Skin epidermis (tissue), 12 donors: Measurements from ENCODE around the gene IGSF9.

Experiments
- H3K27ac ChIP-seq, 21 experiments: fragments of 200-600 bp; sonication (generic) in 11 of 21; one replicate each; pipeline ENCODE4 v1.5.0; 2020; ENCODE audit warnings: mild to moderate bottlenecking in 3 of 21, inconsistent platforms in 2 of 21, moderate library complexity in 2 of 21
- H3K4me3 ChIP-seq, 7 experiments: fragments of 200-600 bp; sonication (generic) in 2 of 7; one replicate each; pipeline ENCODE4 v1.5.0; 2020; ENCODE audit warnings: inconsistent platforms in 2 of 7, mild to moderate bottlenecking in 2 of 7, moderate library complexity in 1 of 7

Gene IGSF9

DNA sequence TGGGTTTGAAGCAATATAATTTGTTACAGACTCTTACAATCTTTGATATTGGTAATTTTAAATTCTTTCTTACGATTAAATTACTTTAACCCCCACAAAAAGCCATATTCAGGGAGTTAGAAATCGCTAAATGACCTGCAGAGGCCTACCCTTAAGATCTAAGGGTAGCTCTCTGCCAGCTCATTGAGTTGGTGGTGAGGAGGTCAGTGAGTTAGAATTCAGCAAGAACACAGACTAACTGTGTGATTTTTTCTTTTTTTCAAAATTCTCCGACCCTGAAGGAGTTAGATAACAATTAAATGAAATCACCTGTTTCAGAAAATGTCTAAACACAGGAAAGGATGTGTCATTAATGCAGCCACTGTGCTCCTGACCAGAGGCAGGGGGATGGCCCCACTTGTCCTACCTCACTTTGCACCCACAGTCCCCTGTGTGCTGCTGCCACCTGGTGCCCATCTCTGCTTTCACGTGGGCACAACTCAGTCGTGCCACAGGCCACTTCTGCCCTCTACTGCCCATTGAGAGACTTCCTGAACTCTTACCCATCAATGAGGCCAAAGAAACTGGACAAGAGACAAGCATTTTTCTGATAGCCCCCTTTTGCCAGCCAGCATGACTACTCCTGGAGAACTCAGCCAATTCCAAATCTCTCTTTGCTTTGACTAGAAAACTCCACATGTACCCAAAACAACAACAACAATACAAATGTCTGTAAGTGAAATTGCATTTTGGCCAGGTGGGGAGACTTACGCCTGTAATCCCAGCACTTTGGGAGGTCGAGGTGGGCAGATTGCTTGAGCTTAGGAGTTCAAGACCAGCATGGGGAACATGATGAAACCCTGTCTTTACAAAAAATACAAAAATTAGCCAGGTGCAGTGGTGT, 53.9 kb downstream of the IGSF9 start:
- Histone ChIP-seq H3K27ac (peak overlapping the region in 4 of 21 experiments; percentile 10 to 67 (median 34)), H3K4me3 (no peak overlapping the region)

DNA sequence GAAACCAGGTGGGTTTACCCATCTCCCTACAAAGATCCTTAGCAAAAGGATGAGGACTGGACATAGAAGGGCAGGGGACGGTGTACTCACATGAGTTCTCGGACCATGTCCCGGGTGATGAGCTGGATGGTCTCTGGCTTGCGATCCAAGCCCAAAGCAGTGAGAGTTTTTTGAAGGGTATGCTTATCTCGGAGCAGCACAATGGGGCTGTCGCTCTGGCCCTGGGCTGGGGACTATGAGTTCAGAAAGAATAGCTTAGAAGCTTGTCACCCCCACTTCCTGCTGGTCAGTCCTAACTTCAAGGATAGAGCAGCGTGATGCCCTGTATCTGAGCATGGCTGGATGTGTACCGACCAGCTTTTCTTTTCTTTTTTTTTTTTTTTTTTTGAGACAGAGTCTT, 55.0 kb downstream of the IGSF9 start:
- H3K27ac ChIP-seq: peak overlapping the region in 14 of 21 experiments; percentile 2 to 79 (median 48)

GRCh38 chr1:159889821-159890252, 55.6 kb downstream of the IGSF9 start:
- Histone ChIP-seq H3K4me3 (no peak overlapping the region), H3K27ac (peak overlapping the region in 19 of 21 experiments; percentile 2 to 79 (median 54))

More for the DNA sequence above, 55.0 kb downstream of the IGSF9 start:
- H3K4me3 ChIP-seq: no peak overlapping the region

GRCh38 chr1:159889202-159889601, 56.2 kb downstream of the IGSF9 start:
- H3K27ac ChIP-seq: peak overlapping the region in 18 of 21 experiments; percentile 0 to 79 (median 56)
- H3K4me3 ChIP-seq: no peak overlapping the region

DNA sequence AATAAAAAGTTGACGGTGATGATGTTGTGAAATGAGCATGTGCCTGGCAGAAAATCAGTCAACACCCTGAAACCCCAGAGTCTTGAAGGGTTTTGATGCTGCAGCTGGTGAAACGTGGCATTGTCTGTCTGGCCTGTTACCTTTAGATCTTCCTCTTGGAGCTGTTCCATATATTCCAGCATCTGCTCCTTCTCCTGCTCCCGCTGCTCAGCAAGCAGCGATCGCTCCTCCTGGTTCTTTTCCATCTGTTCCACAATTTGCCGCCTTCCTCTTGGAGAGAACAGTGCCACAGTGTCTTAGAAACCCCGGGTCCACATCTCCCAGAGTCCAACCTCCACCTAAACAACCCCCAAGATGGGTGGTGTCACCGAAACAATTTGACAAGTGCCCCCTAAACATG, 61.1 kb downstream of the IGSF9 start:
- Histone ChIP-seq H3K4me3 (no peak overlapping the region), H3K27ac (no peak overlapping the region)

DNA sequence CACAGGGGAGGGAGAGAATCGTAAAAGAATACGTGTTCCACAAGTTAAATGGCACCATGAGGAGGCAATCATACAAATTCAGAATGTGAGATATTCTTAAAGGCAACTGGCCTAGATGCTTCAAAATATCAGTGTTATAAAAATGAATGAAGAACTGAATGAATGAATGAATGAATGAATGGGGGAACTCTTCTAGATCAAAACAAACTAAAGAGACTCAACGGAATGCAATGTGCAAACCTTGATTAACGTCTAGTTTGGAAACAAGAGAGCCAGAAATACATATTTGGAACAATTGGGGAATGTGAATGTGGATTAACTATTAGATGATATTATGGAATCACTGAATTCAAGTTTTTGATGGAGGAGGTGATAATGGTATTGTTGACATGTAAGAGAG, 62.3 kb downstream of the IGSF9 start:
- Histone ChIP-seq H3K4me3 (no peak overlapping the region), H3K27ac (peak overlapping the region in 1 of 21 experiments; percentile 46)

DNA sequence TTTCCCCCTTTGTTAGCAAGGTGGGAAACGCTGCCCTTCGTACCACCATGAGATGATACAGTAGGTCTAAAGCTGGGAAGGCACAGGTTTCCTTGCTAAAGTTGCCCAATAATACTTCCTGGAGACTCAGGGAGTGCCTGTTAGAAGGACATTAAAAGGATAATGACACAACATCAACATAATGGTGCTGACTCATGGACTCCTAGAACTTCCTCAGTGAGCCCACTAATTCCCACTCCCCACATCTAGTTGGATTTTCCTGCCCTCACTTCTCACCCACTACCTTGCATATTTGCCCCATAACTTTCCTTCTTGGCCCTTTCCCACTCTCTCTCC, 62.9 kb downstream of the IGSF9 start:
- peak overlapping the region in 12 of 21 experiments; percentile 22 to 75 (median 58) for H3K27ac ChIP-seq
- no peak overlapping the region for H3K4me3 ChIP-seq

GRCh38 chr1:159881622-159882526, 63.5 kb downstream of the IGSF9 start:
- Histone ChIP-seq H3K4me3 (no peak overlapping the region), H3K27ac (peak overlapping the region in 13 of 21 experiments; percentile 22 to 75 (median 58))

DNA sequence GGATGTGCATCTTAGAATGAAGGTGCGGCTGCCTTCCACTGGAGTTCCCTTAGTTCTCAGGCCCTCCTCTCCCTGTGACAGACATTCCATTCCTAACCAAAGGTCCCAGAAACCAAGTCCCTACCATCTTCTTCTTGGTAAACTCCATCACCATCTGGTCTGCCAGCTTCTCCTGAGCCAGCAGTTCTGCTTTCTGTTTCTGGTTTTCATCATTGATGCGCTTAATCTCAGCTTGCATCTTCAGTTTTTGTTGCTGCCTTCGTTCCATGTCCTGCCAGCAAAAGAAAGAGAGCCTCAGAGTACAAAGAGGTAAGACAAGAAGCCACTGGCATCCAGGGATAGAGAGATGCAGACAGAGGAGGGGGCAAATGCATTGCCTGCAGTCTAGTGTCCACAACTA, 65.0 kb downstream of the IGSF9 start:
- Histone ChIP-seq H3K4me3 (no peak overlapping the region), H3K27ac (peak overlapping the region in 4 of 21 experiments; percentile 5 to 60 (median 21))

DNA sequence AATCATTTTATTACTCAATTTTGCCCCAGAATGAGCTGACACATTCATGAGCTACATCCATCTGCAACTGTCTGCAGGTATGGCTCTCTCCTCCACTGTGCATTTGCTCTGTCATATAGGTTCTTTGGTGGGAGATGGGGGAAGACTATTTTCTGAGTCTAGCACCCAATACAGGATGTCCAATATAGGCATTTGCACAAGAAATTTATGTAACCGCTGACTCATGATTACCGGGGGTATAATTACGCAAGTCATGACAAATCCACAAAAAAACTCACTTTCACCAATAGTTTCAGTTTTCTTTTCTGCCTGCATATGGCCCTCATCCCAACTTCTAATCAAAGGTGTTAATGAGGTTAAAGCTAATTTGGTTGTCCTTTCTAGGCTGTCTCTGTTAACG, 65.4 kb downstream of the IGSF9 start:
- H3K4me3 ChIP-seq: no peak overlapping the region
- H3K27ac ChIP-seq: peak overlapping the region in 4 of 21 experiments; percentile 5 to 60 (median 21)

GRCh38 chr1:159879136-159879535, 66.3 kb downstream of the IGSF9 start:
- H3K27ac ChIP-seq: no peak overlapping the region
- H3K4me3 ChIP-seq: no peak overlapping the region

GRCh38 chr1:159877695-159878444, 67.5 kb downstream of the IGSF9 start:
- Histone ChIP-seq H3K27ac (no peak overlapping the region), H3K4me3 (no peak overlapping the region)
